Heart left ventricle (tissue), 13 donors: ENCODE results near the gene PCBP3.
"Not testable (repeated sequence)": the region's sequence is repeated elsewhere in the genome, so short reads cannot be mapped to it uniquely, and the experiment has no call there.

ENCODE experiments used
- CTCF ChIP-seq, 12 donors: fragments of 200-600 bp; sonication (generic) in 4 of 12; IDR thresholded peaks; one replicate each; pipeline versions ENCODE4 v1.5.0 to v1.8.0; 2018 to 2022; ENCODE audit warnings: antibody characterized with exemption in 12 of 12, mild to moderate bottlenecking in 5 of 12
- POLR2A ChIP-seq, 2 donors: fragments of 450-650 bp; IDR thresholded peaks; one replicate each; pipeline ENCODE4 v1.6.1; 2017; ENCODE audit warnings: antibody characterized with exemption in 2 of 2, mild to moderate bottlenecking in 2 of 2, moderate library complexity in 2 of 2
- donor health status: ischemic (EF 13 %, LVEDD 7.1; RV severe dilation, severe dysfunction).
- donor health status: DM: no; HTN: yes; CAD: no.
- donor health status: DM: no; HTN: no; CAD: no.
- donor health status: ischemic (EF 25% LVEDD 6.9; RV normal size, moderate dysfunction).
- donor health status: ischemic (EF 25% LVEDD 5.7; RV mildly dilated, moderate dysfunction).
- donor health status: ischemic (EF 35%, LVEDD 5.7; RV mildly dilated, moderate dysfunction).
- donor health status: nonischemic (EF 11% LVEDD 7.7; RV severe dilation, severe dysfunction).
- donor health status: DM: yes; HTN: yes; CAD: no.
- donor health status: PGD.
- donor health status: ischemic (EF 29% LVEDD 5.4; RV normal size, mild dysfunction).
- donor health status: nonischemic (EF 23%, LVEDD 6.1; RV moderate dilation, normal function).

DNA sequence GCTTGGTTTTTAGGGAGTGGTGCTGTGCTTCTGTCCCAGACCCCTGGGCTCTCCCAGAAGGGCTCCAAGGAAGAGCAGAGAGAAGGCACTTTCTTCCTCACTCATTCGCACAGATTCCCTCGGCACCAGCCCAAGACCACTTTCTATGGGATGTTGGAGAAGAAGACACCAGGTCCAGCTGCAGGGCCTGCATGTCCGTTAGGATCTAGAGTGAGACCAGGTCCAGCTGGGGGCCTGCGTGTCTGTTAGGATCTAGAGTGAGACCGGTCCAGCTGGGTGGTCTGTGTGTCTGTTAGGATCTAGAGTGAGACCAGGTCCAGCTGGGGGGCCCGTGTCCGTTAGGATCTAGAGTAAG is 30.9 kb upstream of the PCBP3 start:
- not testable (repeated sequence) for TF ChIP-seq CTCF, POLR2A (IDR thresholded peaks at IDR 0.05)
